Airway epithelial cell (primary cell): Measurements from ENCODE around the gene USP51. TPM values are rescaled to one million over a fixed set of nuclear protein-coding genes. Genes with fewer than 3 reads are reported as not detected.

Experiments
- total RNA-seq: library from RNA; depleted of rRNA; stranded (reverse); fragments of >200 nt; gene quantifications from 2 replicates; pipeline ENCODE4 v1.2.3, GENCODE V29; 2015

The USP51 gene
- total RNA-seq, result 0.09 and 0.42 TPM in 2 replicates

GRCh38 chrX:55489314-55490009 lies at the start of gene USP51:
TSS of gene USP51 (minus strand) at chrX:55489848. CDS start at chrX:55488939, 909 bp downstream.

GRCh38 chrX:55451990-55452832 lies 37.4 kb downstream of the USP51 start, which contains the start of gene MAGEH1:
TSS of gene MAGEH1 (plus strand) at chrX:55452127. CDS start at chrX:55452375, 248 bp downstream.

Other genes starting within 250 kb of the USP51 start
- gene PAGE3, start 224.9 kb downstream of the USP51 start, total RNA-seq, result not detected in 2 replicates
- 9.2 and 11.5 TPM in 2 replicates for gene MAGEH1, start 37.7 kb downstream of the USP51 start, total RNA-seq
- not detected in 2 replicates for gene FOXR2, start 133.6 kb upstream of the USP51 start, total RNA-seq
- gene RRAGB, start 227.9 kb upstream of the USP51 start, total RNA-seq, result 3.3 and 5.4 TPM in 2 replicates